Measurements from ENCODE around the gene FHIT.

FHIT gene

DNA sequence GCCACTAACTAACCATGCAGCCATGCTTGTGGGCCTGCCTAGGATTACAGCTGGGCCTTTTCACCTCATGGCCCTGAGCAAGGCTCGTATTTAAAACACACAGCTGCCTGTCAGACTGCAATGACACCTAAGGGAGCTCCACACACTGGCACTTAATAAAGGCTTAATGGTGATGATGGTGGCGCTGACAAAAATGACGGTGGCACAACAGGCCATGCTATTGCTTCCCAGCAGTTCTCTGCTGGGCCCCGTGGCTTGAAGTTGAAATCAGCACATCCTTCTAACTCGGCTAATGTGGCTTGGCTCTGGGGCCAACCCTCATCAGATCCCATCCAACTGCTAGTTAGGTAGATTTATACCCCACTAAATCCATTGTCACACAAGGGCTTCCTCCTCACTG is 112.9 kb downstream of the FHIT start:
- Histone ChIP-seq H3K4me1 (ENCODE audit: low read length) (no peaks in the 10 kb centered on the region), H3K27ac (ENCODE audit: low read length) (no peak overlapping the region), H3K9me3 (ENCODE audit: insufficient read depth, low read length) (no peaks in the 10 kb centered on the region), H3K36me3 (replicated peaks; ENCODE audit: low read depth, low read length) (no peaks in the 10 kb centered on the region), H3K79me2 (ENCODE audit: low read length) (no peaks in the 10 kb centered on the region), H3K9ac (ENCODE audit: low read length) (no peak overlapping the region), H3K4me3 (ENCODE audit: low read length) (no peak overlapping the region), H2AFZ (ENCODE audit: low read depth, low read length) (no peak overlapping the region), H3K27me3 (ENCODE audit: low read depth, low read length) (no peaks in the 10 kb centered on the region), H4K20me1 (ENCODE audit: insufficient read depth, low read length) (no peaks in the 10 kb centered on the region), H3K4me2 (ENCODE audit: low read length) (no peak overlapping the region)
- TF ChIP-seq EZH2phosphoT487 (IDR thresholded peaks at IDR 0.05; ENCODE audit: low read depth), result no peak
- TF ChIP-seq, protein P1, sequence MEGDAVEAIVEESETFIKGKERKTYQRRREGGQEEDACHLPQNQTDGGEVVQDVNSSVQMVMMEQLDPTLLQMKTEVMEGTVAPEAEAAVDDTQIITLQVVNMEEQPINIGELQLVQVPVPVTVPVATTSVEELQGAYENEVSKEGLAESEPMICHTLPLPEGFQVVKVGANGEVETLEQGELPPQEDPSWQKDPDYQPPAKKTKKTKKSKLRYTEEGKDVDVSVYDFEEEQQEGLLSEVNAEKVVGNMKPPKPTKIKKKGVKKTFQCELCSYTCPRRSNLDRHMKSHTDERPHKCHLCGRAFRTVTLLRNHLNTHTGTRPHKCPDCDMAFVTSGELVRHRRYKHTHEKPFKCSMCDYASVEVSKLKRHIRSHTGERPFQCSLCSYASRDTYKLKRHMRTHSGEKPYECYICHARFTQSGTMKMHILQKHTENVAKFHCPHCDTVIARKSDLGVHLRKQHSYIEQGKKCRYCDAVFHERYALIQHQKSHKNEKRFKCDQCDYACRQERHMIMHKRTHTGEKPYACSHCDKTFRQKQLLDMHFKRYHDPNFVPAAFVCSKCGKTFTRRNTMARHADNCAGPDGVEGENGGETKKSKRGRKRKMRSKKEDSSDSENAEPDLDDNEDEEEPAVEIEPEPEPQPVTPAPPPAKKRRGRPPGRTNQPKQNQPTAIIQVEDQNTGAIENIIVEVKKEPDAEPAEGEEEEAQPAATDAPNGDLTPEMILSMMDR (IDR thresholded peaks at IDR 0.05; ENCODE audit: low read depth, low read length), result no peak

DNA sequence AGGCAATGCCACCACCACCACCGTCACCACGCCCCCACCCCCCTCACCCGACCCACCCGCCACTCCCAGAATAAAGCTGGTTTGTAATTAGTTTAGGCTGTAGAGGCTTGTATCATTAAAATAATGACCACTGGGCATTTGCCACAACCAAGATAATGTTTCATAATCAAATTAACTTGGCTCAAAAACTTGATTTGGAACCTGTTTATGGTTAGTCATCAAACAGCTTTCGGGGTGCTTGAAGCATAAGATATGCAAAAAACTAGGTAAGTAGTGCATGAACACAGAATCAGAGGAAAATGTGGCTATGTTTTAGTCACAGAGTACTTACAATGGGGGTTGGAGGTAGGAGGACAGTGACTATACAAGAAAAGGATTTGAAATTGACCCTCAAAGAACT is 115.1 kb downstream of the FHIT start:
- TF ChIP-seq, protein P1 (IDR thresholded peaks at IDR 0.05; ENCODE audit: low read depth, low read length), result no peak
- no peak for TF ChIP-seq EZH2phosphoT487 (IDR thresholded peaks at IDR 0.05; ENCODE audit: low read depth)
- no peaks in the 10 kb centered on the region for H3K79me2 ChIP-seq (ENCODE audit: low read length)

DNA sequence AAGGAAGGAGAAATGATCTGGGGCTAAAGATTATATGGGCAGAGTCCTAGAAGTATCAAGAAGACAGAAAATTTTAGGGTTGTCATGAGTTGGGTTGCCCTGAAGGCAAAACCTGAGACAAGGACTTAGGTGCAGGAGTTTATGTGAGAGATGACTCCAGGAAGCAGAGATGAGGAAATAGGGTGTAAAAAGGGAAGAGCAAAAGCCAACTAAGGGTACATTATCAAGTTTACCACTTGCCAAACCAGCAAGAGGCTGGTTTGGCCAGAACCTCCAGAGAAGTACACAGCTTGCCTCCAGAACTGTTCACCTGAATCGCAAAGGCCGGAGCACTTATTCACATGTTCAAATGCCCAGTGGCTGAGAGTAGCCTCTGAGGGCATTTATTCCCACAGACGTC is 116.7 kb downstream of the FHIT start:
- Histone ChIP-seq H3K9me3 (ENCODE audit: insufficient read depth, low read length) (no peaks in the 10 kb centered on the region), H3K4me2 (ENCODE audit: low read length) (no peak overlapping the region), H3K79me2 (ENCODE audit: low read length) (no peaks in the 10 kb centered on the region), H3K36me3 (replicated peaks; ENCODE audit: low read depth, low read length) (no peaks in the 10 kb centered on the region), H4K20me1 (ENCODE audit: insufficient read depth, low read length) (no peaks in the 10 kb centered on the region), H3K9ac (ENCODE audit: low read length) (no peak overlapping the region), H2AFZ (ENCODE audit: low read depth, low read length) (no peak overlapping the region), H3K4me1 (ENCODE audit: low read length) (peaks cover 7% of the 10 kb centered on the region; the same call in 1 of the 2 replicates), H3K27me3 (ENCODE audit: low read depth, low read length) (no peaks in the 10 kb centered on the region), H3K4me3 (ENCODE audit: low read length) (no peak overlapping the region), H3K27ac (ENCODE audit: low read length) (no peak overlapping the region)
- no peak for TF ChIP-seq EZH2phosphoT487 (IDR thresholded peaks at IDR 0.05; ENCODE audit: low read depth)
- TF ChIP-seq, protein P1 (IDR thresholded peaks at IDR 0.05; ENCODE audit: low read depth, low read length), result no peak

More for the DNA sequence above, 115.1 kb downstream of the FHIT start:
- Histone ChIP-seq H3K4me3 (ENCODE audit: low read length) (no peak overlapping the region), H3K36me3 (replicated peaks; ENCODE audit: low read depth, low read length) (no peaks in the 10 kb centered on the region), H3K9me3 (ENCODE audit: insufficient read depth, low read length) (no peaks in the 10 kb centered on the region), H3K9ac (ENCODE audit: low read length) (no peak overlapping the region), H3K27ac (ENCODE audit: low read length) (no peak overlapping the region), H3K27me3 (ENCODE audit: low read depth, low read length) (no peaks in the 10 kb centered on the region), H4K20me1 (ENCODE audit: insufficient read depth, low read length) (no peaks in the 10 kb centered on the region), H3K4me2 (ENCODE audit: low read length) (no peak overlapping the region), H2AFZ (ENCODE audit: low read depth, low read length) (no peak overlapping the region), H3K4me1 (ENCODE audit: low read length) (peaks cover 7% of the 10 kb centered on the region; the same call in 1 of the 2 replicates)

DNA sequence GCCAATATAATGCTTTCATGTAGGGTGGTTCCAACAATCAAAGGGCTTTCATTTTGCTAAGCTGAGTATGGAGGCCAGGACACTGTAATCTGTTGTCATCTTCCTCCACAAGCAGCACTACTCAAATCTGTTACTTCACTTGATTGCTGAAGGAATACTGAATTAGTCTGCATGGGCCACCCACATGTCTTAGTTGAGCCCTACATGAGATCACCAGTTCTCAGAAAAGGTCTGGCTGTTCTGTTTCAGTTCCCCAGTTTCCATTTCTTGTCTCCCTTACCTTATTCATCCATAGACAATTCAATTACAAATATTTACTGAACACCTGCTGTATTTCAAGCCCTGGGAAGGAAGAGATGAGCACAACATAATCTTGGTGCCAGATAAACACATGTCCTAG is 119.2 kb downstream of the FHIT start:
- no peak overlapping the region for H2AFZ ChIP-seq (ENCODE audit: low read depth, low read length)
- TF ChIP-seq, protein P1 (IDR thresholded peaks at IDR 0.05; ENCODE audit: low read depth, low read length), result no peak
- TF ChIP-seq EZH2phosphoT487 (IDR thresholded peaks at IDR 0.05; ENCODE audit: low read depth), result no peak

More for the DNA sequence above, 119.2 kb downstream of the FHIT start:
- Histone ChIP-seq H4K20me1 (ENCODE audit: insufficient read depth, low read length) (no peaks in the 10 kb centered on the region), H3K79me2 (ENCODE audit: low read length) (no peaks in the 10 kb centered on the region), H3K4me3 (ENCODE audit: low read length) (no peak overlapping the region), H3K27ac (ENCODE audit: low read length) (no peak overlapping the region), H3K36me3 (replicated peaks; ENCODE audit: low read depth, low read length) (no peaks in the 10 kb centered on the region), H3K9me3 (ENCODE audit: insufficient read depth, low read length) (no peaks in the 10 kb centered on the region), H3K9ac (ENCODE audit: low read length) (no peak overlapping the region), H3K4me2 (ENCODE audit: low read length) (no peak overlapping the region), H3K27me3 (ENCODE audit: low read depth, low read length) (no peaks in the 10 kb centered on the region), H3K4me1 (ENCODE audit: low read length) (peaks cover 7% of the 10 kb centered on the region; the same call in 1 of the 2 replicates)
